Measurements from ENCODE around the gene SIKE1.

GRCh38 chr1:114720492-114720891, 60.0 kb downstream of the SIKE1 start:
- no peak for TF ChIP-seq CTCF (optimal IDR thresholded peaks at IDR 0.05 in 1 of 3, IDR thresholded peaks at IDR 0.05 in 1 of 3, conservative IDR thresholded peaks at IDR 0.05 in 1 of 3; ENCODE audit: extremely low read depth in 1 of 3, insufficient read depth in 2 of 3, low read length in 3 of 3)
- no peak for TF ChIP-seq EZH2 (IDR thresholded peaks at IDR 0.05; ENCODE audit: low read length)

Measured in keratinocyte (primary cell).